Glomerular endothelial cell (primary cell): Measurements from ENCODE around the gene PHF11. TPM values are rescaled to one million over a fixed set of nuclear protein-coding genes. Genes with fewer than 3 reads are reported as not detected.
"Not testable (repeated sequence)": the region's sequence is repeated elsewhere in the genome, so short reads cannot be mapped to it uniquely, and the experiment has no call there.

Experiments
- DNase-seq: peaks from one replicate; pipeline ENCODE4 v3.0.0-alpha.2; 2011; ENCODE audit warnings: low read depth, low spot score; ENCODE audit errors: extremely low read depth
- total RNA-seq: library from RNA; depleted of rRNA; stranded (reverse); fragments of >200 nt; gene quantifications from 2 replicates; pipeline ENCODE4 v1.2.3, GENCODE V29; 2015

Gene PHF11
- total RNA-seq, 1 donor from 2014 or later: 44.7 TPM

DNA sequence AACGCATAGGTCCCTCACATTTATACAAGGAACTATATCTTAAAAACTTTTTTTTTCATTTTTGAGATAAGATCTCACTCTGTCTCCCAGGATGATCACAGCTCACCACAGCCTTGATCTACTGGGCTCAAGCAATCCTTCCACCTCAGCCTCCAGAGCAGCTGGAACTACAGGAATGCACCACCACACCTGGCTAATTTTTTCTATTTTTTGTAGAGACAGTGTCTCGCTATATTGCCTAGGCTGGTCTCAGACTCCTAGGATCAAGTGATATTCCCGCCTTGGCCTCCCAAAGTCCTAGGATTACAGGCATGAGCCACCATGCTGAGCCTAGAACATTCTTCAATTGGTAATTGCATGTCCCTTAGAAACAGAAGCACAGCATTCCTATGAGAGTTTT is 47.9 kb downstream of the PHF11 start:
- DNase-seq: no peak

DNA sequence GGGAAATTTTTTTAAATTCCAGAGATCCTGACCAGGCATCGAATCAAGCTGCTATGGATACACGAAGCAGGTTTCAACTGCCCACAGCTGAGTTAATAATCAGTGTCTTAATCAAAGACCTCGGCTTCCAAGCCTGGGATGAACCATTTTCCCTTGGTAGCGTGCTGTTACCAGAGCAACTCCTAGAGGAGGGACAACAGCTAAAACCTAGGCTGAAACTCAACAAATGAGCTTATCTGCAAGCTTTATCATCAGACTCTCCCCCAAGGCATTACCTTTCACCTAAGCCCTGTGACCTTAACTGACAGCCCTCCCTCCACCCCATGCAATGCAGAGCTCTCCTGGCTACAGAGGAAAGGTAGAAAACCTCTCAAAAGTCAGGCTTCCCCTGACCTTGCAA is 49.9 kb downstream of the PHF11 start:
- DNase-seq: no peak

DNA sequence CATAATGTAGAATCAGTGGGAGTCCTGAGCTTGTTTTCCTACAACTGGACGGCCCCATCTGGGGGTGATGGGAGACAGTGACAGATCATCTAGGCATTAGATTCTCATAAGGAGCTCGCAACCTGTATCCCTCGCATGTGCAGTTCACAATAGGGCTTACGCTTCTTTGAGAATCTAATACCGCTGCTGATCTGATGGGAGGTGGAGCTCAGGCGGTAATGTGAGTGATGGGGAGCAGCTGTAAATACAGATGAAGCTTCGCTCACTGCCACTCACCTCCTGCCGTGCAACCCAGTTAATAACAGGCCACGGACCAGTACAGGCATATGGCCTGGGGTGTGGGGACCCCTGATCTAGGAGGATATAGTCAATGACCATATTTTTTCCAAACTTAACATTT is 50.8 kb downstream of the PHF11 start:
- DNase-seq: no peak

DNA sequence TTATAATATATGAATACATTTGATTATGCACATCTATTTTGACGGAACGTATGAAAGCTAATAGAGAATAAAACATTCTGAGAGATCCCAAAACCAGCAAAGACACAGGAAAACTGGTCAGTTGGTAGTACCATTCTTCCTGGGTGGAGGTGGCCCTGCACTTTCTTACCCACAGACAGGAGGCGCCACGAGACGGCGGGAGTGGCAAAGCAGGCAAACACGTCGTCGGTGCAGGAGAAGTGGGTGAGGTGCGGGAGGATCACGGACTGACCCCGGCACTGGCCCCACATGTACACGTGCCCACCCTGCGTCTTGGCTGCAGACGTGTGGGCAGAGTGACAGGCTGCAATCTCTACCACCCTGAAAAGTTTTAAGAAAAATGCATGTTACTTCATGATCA is 53.5 kb downstream of the PHF11 start:
- DNase-seq: no peak

DNA sequence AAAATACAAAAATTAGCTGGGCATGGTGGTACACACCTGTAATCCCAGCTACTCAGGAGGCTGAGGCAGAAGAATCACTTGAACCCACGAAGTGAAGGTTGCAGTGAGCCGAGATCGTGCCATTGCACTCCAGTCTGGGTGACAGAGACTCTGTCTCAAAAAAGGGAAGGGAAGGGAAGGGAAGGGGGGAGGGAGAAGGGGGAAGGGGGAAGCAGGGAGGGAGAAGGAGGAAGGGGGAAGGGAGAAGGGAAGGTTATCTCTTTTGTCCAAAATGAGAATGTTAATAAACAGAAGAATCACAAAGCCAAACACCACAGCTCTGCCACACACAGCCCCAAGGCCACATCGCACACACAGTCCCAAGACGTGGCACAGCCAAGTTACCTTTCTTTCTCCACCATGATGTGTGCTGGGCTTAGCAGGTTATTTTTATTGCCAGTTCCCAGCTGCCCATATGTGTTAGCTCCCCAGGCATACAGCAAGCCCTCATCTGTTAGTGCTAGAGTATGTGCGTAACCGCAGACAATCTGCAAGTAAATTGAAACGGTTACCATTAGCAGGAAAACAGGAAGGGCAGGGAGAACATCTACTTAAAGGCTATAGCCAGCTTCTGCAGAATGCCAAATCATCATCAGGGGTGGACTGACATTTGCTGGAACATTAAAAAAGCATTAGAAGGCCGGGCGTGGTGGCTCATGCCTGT is 55.3 kb downstream of the PHF11 start:
- DNase-seq: no peak

DNA sequence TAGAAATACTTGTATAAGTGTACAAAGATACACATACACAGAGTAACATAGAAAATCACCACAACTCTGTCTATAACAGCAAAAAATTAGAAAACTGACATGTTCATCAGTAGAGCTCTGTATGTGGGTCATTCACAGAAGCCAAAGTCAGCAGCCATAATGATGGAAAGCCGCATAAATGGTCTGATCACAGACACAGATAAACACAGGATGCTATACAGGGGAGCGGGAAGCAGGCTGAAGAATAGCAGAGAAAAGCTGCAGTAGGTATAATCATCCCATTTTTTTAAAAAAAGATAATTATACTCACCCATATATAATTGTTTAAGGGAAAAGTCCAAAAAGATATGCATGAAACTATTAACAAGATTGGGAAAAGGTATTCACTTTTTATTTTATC is 58.1 kb downstream of the PHF11 start:
- no peak for DNase-seq

DNA sequence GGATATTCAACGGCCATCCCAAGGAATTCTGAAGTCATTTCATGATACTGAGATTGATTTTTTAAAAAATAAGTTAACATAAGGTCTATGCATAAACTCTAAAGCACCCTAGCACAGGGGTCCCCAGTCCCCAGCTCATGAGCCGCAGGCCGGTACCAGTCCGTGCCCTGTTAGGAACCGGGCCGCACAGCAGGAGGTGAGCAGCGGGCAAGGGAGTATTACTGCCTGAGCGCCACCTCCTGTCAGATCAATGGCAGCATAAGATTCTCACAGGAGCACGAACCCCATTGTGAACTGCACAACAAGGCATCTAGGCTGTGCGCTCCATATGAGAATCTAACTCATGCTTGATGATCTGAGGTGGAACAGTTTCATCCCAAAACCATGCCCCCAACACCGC is 58.6 kb downstream of the PHF11 start:
- DNase-seq: no peak

DNA sequence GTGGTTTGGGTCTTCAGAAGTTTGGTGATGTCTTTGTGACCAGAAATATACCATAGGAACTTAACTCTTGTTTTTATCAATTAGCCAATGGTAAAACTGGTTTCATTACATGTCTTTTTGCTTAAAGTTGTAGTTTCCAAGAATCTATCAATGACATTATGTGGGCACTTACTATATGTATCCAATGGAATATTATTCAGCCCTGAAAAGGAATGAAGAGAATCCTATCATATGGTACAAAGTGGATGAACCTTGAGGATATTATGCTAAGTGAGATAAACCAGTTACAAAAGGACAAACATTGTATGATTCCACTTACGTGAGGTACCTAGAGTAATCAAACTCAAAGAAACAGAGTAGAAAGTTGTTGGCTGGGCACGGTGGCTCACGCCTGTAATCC is 63.3 kb downstream of the PHF11 start:
- no peak for DNase-seq

DNA sequence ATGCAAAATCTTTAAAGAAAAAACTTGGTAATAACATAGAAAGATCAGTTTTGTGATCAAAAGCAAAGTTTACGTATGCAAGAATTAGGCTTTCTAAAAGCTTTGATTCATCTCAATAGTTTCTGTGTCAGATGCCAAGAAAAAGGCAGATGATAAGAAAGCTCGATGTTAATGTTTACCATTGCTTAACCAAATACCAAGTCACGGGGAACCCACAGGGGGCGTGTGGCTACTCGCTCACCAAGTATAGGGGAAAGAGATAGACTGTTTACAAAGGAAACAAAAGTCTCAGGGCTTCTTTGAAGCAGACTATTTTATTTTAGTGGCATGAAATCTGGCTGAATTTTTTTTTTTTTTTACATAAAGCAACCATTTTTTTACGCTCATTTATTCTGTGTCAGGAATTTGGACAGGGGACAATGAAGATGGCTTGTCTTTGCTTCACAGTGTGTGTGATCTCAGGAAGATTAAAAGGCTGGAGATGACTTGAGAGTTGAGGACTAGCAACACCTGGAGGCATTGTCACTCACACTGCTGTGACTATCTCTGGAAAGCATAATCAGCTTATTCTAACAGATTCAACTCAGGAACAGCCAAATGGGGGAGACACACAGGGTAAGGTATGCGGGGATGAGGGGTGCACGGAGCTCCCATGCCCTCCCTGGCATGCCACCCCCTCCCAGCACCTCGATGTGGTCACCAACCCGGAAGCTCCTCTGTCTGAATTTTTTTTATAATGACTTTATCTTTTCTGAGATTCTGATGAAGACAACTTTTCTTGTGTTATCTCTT is 64.7 kb downstream of the PHF11 start:
- no peak for DNase-seq

DNA sequence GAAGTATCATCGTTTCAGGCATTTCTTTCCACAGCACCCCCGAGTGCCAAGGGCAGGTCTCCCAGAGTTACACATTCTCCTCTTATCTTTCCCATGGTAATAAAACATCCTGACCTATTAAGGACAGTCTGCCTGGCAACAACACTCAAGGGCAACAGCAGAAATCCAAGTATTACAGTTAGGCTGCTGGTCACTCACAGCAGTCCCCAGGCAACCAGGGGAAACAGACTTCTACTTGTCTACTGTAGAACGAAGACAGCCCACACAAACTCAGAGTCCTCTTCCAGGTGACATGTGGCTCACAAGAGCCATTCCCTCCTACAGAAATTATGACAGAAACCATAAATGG is 65.3 kb downstream of the PHF11 start:
- DNase-seq: no peak

DNA sequence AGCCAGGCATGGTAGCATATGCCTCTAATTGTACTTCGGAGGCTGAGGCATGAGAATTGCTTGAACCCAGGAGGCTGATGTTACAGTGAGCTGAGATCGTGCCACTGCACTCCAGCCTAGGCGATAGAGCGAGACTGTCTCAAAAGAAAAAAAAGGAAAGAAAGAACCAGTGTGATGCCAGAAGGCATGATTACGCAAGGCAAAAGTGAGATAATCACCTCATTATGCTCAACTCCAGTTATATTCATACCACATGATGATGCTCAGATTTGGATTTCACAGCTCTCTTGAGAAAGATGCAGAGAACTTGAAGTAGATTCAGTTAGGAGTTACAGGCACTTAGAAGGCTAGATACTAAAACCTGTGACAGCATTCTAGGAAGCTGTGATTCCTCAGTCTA is 67.8 kb downstream of the PHF11 start:
- DNase-seq: no peak

DNA sequence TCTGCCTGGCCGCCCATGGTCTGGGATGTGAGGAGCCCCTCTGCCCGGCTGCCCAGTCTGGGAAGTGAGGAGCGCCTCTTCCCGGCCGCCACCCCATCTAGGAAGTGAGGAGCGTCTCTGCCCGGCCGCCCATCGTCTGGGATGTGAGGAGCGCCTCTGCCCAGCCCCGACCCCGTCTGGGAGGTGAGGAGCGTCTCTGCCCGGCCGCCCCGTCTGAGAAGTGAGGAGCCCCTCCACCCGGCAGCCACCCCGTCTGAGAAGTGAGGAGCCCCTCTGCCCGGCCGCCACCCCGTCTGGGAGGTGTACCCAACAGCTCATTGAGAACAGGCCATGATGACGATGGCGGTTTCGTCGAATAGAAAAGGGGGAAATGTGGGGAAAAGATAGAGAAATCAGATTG is 69.7 kb downstream of the PHF11 start:
- DNase-seq: not testable (repeated sequence)

DNA sequence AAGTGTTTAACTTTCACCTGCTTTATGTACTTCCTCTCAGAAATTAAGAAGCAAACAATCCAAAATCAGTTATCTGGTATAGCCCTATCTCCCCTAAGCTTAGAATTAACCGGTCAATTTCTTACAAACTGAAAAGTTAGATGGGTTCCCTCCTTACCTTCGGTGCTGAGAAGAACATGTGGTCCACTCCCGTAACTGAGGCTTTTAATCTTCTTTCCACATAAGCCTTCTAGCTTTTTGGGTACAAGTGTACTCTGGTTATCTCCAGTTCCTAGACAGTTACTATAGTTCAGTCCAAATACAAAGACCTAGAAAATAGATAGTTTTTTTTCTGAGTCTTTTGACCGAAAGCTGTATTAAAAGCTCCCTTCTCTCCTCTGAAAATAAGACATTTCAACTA is 70.7 kb downstream of the PHF11 start:
- no peak for DNase-seq

DNA sequence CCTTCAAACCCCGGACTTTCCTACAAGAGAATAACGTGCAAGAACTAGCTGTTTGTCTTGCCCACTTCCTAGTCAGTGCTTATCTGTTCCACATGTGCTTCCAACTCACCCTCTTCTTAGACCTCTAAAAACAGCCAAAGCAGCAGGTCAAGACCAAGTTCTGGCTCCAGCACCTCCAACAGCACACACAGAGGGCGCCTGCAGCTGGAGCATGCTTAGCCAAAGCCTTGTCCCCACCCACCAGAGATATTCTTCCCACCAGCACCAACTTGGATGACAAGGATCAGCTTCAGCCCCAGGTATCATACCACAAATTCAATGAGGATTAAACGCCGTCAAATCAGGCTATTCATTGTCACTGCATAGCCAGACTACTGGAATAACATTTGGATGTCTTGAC is 71.7 kb downstream of the PHF11 start:
- DNase-seq: no peak

DNA sequence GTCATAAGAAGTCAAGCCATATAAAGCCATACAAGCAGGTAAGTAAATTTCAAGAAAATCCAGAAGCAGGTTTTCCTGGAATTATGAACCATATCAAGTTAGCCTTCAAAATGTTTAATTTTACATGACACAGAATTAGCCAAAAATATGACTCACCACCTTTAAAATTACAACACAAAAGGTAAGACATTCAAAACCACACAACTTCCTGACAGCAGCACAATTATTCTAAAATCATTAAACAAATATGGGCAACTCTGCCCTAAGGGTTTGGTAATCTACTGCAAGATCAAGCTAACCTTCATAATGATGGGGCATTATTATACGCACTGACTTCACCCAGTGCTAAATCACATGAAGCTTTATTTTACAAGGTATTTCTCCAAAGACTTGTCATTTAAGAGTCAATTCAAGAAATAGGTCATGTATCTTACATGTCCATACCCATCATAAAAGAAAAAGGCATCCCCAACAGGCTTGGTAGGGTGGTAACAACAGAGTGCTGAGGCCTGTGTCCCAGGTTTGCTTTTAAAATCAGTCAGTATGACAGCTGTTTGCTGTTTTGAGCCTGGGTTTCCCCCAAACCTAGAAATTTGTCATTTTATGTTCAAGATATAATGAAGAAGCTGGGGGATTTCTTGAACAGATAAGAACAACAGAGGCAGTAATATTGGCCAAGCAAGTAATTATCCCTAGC is 74.4 kb downstream of the PHF11 start:
- DNase-seq: no peak

DNA sequence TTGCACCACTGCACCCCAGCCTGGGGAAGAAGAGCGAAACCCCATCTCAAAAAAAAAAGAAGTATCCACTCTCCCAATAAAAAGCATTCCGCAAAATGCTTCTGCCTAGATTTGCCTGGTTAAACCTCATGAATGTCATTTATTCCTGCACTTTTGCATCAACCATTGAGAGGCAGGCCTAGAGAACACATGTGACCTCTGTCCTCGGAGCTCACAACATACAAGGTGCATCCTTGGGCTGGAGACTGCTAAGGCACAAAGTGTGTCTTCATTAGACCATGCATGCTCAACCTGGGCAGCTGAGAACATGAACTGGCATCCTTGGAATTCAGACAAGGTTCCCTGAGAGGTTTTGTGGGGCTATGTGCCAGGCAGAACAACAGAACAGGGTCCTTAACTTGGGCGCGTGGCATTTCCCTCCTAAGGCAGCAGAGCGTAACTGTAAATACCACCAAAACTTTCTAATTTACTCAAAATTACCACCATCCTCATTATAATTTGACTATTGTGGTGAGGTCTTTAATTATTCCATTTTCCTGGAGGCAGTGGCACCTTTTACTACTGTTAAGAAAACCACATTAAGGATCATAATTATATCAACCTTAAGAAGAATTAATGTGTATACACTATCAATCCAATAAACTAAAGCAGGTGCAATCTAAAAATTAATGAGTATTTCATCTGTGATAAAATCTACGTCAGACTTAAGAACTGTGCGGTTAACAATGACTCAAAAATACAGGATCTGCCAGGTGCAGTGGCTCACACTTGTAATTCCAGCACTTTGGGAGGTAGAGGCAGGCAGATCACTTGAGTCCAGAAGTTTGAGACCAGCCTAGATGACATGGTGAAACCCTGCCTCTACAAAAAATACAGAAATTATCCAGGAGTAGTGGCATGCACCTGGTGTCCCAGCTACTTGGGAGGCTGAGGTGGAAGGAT is 75.8 kb downstream of the PHF11 start:
- DNase-seq: no peak

Other genes starting within 250 kb of the PHF11 start
- 1.6 and 5.7 TPM in 2 replicates for gene CDADC1, start 248.0 kb upstream of the PHF11 start, total RNA-seq
- gene CAB39L, start 51.9 kb upstream of the PHF11 start, total RNA-seq: 4.1 and 6.3 TPM in 2 replicates
- 2.8 and 3.9 TPM in 2 replicates for gene SETDB2, start 51.7 kb upstream of the PHF11 start, total RNA-seq
- 20.0 and 24.2 TPM in 2 replicates for gene RCBTB1, start 89.6 kb downstream of the PHF11 start, total RNA-seq
- gene ARL11, start 132.6 kb downstream of the PHF11 start, total RNA-seq: 0.29 and 0.53 TPM in 2 replicates
- gene EBPL, start 195.5 kb downstream of the PHF11 start, total RNA-seq: 78.5 and 82.3 TPM in 2 replicates